WTC11 (cell line): Measurements from ENCODE around the gene CLDN9. TPM values are rescaled to one million over a fixed set of nuclear protein-coding genes. Genes with fewer than 3 reads are reported as not detected.

Experiments used
- ATAC-seq: fragments of 200-7000 bp; cut with Tn5 transposase; 2 replicates; pipeline ENCODE4 v1.10.0; 2021; ENCODE audit warnings: mild to moderate bottlenecking, moderate library complexity
- CTCF ChIA-PET: fragments of 300-600 bp; sonication (Branson Sonifier 250); formaldehyde crosslinking; loops from one replicate; lab custom pipeline; 2021; ENCODE audit warnings: antibody characterized with exemption; lab: Charles Lee
- POLR2A ChIA-PET: fragments of 350-600 bp; sonication (Branson Sonifier 250); formaldehyde crosslinking; loops from one replicate; lab custom pipeline; 2021; ENCODE audit warnings: antibody characterized with exemption; lab: Charles Lee
- DNase-seq: peaks from one replicate; pipeline ENCODE4 v3.0.0; 2021; ENCODE audit warnings: low spot score
- H3K27ac Mint-ChIP-seq: 2 replicates; pipeline ENCODE4 v1.8.0; 2021; ENCODE audit warnings: mixed read lengths
- H3K27me3 Mint-ChIP-seq: 2 replicates; pipeline ENCODE4 v1.8.0; 2021; ENCODE audit warnings: low read depth, mild to moderate bottlenecking, moderate library complexity, mixed read lengths
- H3K36me3 Mint-ChIP-seq: 2 replicates; pipeline ENCODE4 v1.8.0; 2021; ENCODE audit warnings: mixed read lengths
- H3K4me1 Mint-ChIP-seq: 2 replicates; pipeline ENCODE4 v1.8.0; 2022; ENCODE audit warnings: mixed read lengths
- H3K4me3 Mint-ChIP-seq: 2 replicates; pipeline ENCODE4 v1.8.0; 2021; ENCODE audit warnings: mild to moderate bottlenecking, moderate library complexity, mixed read lengths
- H3K9me3 Mint-ChIP-seq: 2 replicates; pipeline ENCODE4 v1.8.0; 2021; ENCODE audit warnings: mixed read lengths
- FOXK1 ChIP-seq: sonication (generic); formaldehyde crosslinking; IDR thresholded peaks from 2 replicates; pipeline ENCODE4 v1.8.0; 2022; ENCODE audit warnings: mild to moderate bottlenecking, moderate library complexity, missing genetic modification reagents
- FOXP1 ChIP-seq: sonication (generic); formaldehyde crosslinking; IDR thresholded peaks from 2 replicates; pipeline ENCODE4 v1.8.0; 2022; ENCODE audit warnings: missing genetic modification reagents, mild to moderate bottlenecking, moderate library complexity, borderline replicate concordance
- GRHL2 ChIP-seq: fragments of 250-450 bp; sonication (Bioruptor Pico); IDR thresholded peaks from 2 replicates; pipeline ENCODE4 v1.8.0; 2022; ENCODE audit warnings: mild to moderate bottlenecking, moderate library complexity; ENCODE audit not compliant: insufficient replicate concordance, severe bottlenecking
- KAT7 ChIP-seq: sonication (generic); formaldehyde crosslinking; IDR thresholded peaks from 2 replicates; pipeline ENCODE4 v1.8.1; 2023; ENCODE audit warnings: missing genetic modification reagents, mild to moderate bottlenecking, borderline replicate concordance
- MYBL2 ChIP-seq: sonication (generic); formaldehyde crosslinking; IDR thresholded peaks from 2 replicates; pipeline ENCODE4 v1.8.1; 2023; ENCODE audit warnings: mild to moderate bottlenecking, moderate library complexity, missing genetic modification reagents
- NR2C2 ChIP-seq: sonication (generic); formaldehyde crosslinking; IDR thresholded peaks from 2 replicates; pipeline ENCODE4 v1.8.0; 2022; ENCODE audit warnings: mild to moderate bottlenecking, missing genetic modification reagents
- NR3C1 ChIP-seq: sonication (generic); formaldehyde crosslinking; conservative IDR thresholded peaks from 2 replicates; pipeline ENCODE4 v1.8.1; 2023; ENCODE audit warnings: low read depth, mild to moderate bottlenecking, missing genetic modification reagents
- SMAD3 ChIP-seq: sonication (generic); formaldehyde crosslinking; IDR thresholded peaks from 2 replicates; pipeline ENCODE4 v1.8.0; 2022; ENCODE audit warnings: missing genetic modification reagents, mild to moderate bottlenecking, borderline replicate concordance
- SP1 ChIP-seq: sonication (generic); formaldehyde crosslinking; conservative IDR thresholded peaks from 2 replicates; pipeline ENCODE4 v1.8.1; 2022; ENCODE audit warnings: missing genetic modification reagents
- TEAD1 ChIP-seq: sonication (generic); formaldehyde crosslinking; IDR thresholded peaks from 2 replicates; pipeline ENCODE4 v1.8.0; 2022; ENCODE audit warnings: mild to moderate bottlenecking, missing genetic modification reagents
- ZNF396 ChIP-seq: fragments of 250-450 bp; sonication (Bioruptor Pico); IDR thresholded peaks from 2 replicates; pipeline ENCODE4 v1.8.0; 2021; ENCODE audit warnings: mild to moderate bottlenecking, moderate library complexity, borderline replicate concordance
- ZNF416 ChIP-seq: fragments of 250-450 bp; sonication (Bioruptor Pico); IDR thresholded peaks from 2 replicates; pipeline ENCODE4 v1.9.0; 2021; ENCODE audit warnings: mild to moderate bottlenecking, inconsistent platforms
- ZNF671 ChIP-seq: fragments of 250-450 bp; sonication (Bioruptor Pico); IDR thresholded peaks from 2 replicates; pipeline ENCODE4 v1.8.0; 2021; ENCODE audit warnings: mild to moderate bottlenecking
- total RNA-seq: library from RNA; stranded (reverse); gene quantifications from 3 replicates; pipeline ENCODE4 v1.2.3, GENCODE V29; 2021
- TF ChIP-seq, protein P1 (sequence below): sonication (generic); formaldehyde crosslinking; IDR thresholded peaks from 2 replicates; pipeline ENCODE4 v1.8.1; 2022; ENCODE audit warnings: low read depth, mild to moderate bottlenecking, moderate library complexity, missing genetic modification reagents, borderline replicate concordance
- TF ChIP-seq, protein P2 (sequence below): sonication (generic); formaldehyde crosslinking; IDR thresholded peaks from 2 replicates; pipeline ENCODE4 v1.8.0; 2023; ENCODE audit warnings: missing genetic modification reagents, mild to moderate bottlenecking, borderline replicate concordance
- TF ChIP-seq, protein P3 (sequence below): fragments of 200-600 bp; IDR thresholded peaks from 2 replicates; pipeline ENCODE4 v1.8.0; 2022; ENCODE audit warnings: antibody characterized with exemption
- TF ChIP-seq, protein P4 (sequence below): sonication (generic); formaldehyde crosslinking; conservative IDR thresholded peaks from 2 replicates; pipeline ENCODE4 v1.8.1; 2023; ENCODE audit warnings: mild to moderate bottlenecking, low read depth, missing genetic modification reagents, moderate library complexity
- TF ChIP-seq, protein P5 (sequence below): fragments of 250-450 bp; sonication (Bioruptor Pico); IDR thresholded peaks from 2 replicates; pipeline ENCODE4 v1.9.0; 2021; ENCODE audit warnings: mild to moderate bottlenecking
- TF ChIP-seq, protein P6 (sequence below): fragments of 250-450 bp; sonication (Bioruptor Pico); IDR thresholded peaks from 2 replicates; pipeline ENCODE4 v1.9.0; 2021; ENCODE audit warnings: mild to moderate bottlenecking

The CLDN9 gene
- total RNA-seq, 1 experiment from 2014 or later, result 0.92 TPM

DNA sequence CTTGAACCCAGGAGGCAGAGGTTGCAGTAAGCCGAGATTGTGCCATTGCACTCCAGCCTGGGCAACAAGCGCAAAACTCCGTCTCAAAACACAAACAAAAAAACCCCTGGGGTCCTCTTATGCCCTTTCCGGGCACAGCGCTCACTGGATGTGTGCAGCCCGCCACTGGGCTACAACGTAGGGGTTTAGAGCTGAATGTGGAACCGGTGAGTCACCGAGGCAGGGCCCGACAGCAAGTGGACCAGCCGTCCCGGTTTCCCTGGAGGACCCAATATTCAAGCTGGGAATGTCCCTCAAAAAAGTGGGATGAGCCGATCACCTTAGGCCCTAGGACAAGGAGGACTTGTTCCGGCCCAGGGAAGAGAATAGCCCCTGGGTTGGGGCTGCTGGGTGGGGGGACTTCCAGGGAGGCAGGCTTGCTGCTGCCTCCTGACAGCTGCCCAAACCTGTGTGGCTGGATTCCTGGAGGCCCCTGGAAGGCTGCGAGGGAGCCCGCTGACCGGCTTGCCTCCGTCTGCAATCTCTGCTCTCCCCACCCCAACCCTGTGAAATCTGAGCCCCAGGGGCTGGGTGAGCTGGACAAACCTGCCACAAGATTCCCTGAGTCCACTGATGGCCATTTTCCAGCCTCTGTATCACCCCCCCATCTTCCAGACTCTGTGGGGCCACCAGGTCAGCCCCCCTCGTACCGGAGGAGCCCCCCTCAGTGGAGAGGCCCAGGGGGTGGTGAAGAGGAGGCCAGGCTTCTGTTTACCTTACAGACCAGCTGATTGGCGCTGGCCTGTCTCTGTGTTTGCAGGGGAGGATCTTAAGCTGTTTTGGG lies 2.9 kb upstream of the CLDN9 start:
- CTCF ChIA-PET, result interaction anchor here (1.0 to 13.4 kb wide), 8 partner anchors 8 to 99 kb away, joined by 3 to 360 read pairs (median 5); partner anchors contain the start of genes CLDN6, HCFC1R1, PAQR4 and THOC6
- ATAC-seq (peak; percentile 28), DNase-seq (peak; percentile 90)
- Mint-ChIP-seq H3K4me3 (peak overlapping the region; percentile 74), H3K9me3 (no peaks in the 10 kb centered on the region), H3K36me3 (peaks cover 1% of the 10 kb centered on the region), H3K27ac (peak overlapping the region; percentile 100), H3K27me3 (peaks cover 3% of the 10 kb centered on the region; the same call in 1 of the 2 replicates), H3K4me1 (peaks cover 78% of the 10 kb centered on the region)
- POLR2A ChIA-PET, result interaction anchor here (0.6 to 13.9 kb wide), 11 partner anchors 12 to 859 kb away, joined by 3 to 502 read pairs (median 4); partner anchors contain the start of genes CLDN6, HCFC1R1, THOC6 and TNFRSF12A
- TF ChIP-seq ZNF416 (CRISPR knock-in tag) (peak; percentile 55; the same call in 1 of the 2 replicates), KAT7 (CRISPR knock-in tag) (no peak), NR3C1 (CRISPR knock-in tag) (no peak), FOXP1 (CRISPR knock-in tag) (peak; percentile 34; the same call in 1 of the 2 replicates), NR2C2 (CRISPR knock-in tag) (no peak), ZNF396 (CRISPR knock-in tag) (no peak), TEAD1 (CRISPR knock-in tag) (peak; percentile 83; the same call in 1 of the 2 replicates), FOXK1 (CRISPR knock-in tag) (peak; percentile 41; the same call in 1 of the 2 replicates), MYBL2 (CRISPR knock-in tag) (0 out of 2 replicates have a peak, but pooled peaks have one; percentile 9), GRHL2 (no peak), ZNF671 (CRISPR knock-in tag) (no peak), SMAD3 (CRISPR knock-in tag) (no peak), SP1 (CRISPR knock-in tag) (peak; percentile 73)
- TF ChIP-seq, protein P1, sequence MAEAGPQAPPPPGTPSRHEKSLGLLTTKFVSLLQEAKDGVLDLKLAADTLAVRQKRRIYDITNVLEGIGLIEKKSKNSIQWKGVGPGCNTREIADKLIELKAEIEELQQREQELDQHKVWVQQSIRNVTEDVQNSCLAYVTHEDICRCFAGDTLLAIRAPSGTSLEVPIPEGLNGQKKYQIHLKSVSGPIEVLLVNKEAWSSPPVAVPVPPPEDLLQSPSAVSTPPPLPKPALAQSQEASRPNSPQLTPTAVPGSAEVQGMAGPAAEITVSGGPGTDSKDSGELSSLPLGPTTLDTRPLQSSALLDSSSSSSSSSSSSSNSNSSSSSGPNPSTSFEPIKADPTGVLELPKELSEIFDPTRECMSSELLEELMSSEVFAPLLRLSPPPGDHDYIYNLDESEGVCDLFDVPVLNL (CRISPR knock-in tag), result no peak
- TF ChIP-seq, protein P2, sequence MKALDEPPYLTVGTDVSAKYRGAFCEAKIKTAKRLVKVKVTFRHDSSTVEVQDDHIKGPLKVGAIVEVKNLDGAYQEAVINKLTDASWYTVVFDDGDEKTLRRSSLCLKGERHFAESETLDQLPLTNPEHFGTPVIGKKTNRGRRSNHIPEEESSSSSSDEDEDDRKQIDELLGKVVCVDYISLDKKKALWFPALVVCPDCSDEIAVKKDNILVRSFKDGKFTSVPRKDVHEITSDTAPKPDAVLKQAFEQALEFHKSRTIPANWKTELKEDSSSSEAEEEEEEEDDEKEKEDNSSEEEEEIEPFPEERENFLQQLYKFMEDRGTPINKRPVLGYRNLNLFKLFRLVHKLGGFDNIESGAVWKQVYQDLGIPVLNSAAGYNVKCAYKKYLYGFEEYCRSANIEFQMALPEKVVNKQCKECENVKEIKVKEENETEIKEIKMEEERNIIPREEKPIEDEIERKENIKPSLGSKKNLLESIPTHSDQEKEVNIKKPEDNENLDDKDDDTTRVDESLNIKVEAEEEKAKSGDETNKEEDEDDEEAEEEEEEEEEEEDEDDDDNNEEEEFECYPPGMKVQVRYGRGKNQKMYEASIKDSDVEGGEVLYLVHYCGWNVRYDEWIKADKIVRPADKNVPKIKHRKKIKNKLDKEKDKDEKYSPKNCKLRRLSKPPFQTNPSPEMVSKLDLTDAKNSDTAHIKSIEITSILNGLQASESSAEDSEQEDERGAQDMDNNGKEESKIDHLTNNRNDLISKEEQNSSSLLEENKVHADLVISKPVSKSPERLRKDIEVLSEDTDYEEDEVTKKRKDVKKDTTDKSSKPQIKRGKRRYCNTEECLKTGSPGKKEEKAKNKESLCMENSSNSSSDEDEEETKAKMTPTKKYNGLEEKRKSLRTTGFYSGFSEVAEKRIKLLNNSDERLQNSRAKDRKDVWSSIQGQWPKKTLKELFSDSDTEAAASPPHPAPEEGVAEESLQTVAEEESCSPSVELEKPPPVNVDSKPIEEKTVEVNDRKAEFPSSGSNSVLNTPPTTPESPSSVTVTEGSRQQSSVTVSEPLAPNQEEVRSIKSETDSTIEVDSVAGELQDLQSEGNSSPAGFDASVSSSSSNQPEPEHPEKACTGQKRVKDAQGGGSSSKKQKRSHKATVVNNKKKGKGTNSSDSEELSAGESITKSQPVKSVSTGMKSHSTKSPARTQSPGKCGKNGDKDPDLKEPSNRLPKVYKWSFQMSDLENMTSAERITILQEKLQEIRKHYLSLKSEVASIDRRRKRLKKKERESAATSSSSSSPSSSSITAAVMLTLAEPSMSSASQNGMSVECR (CRISPR knock-in tag), result no peak
- TF ChIP-seq, protein P3, sequence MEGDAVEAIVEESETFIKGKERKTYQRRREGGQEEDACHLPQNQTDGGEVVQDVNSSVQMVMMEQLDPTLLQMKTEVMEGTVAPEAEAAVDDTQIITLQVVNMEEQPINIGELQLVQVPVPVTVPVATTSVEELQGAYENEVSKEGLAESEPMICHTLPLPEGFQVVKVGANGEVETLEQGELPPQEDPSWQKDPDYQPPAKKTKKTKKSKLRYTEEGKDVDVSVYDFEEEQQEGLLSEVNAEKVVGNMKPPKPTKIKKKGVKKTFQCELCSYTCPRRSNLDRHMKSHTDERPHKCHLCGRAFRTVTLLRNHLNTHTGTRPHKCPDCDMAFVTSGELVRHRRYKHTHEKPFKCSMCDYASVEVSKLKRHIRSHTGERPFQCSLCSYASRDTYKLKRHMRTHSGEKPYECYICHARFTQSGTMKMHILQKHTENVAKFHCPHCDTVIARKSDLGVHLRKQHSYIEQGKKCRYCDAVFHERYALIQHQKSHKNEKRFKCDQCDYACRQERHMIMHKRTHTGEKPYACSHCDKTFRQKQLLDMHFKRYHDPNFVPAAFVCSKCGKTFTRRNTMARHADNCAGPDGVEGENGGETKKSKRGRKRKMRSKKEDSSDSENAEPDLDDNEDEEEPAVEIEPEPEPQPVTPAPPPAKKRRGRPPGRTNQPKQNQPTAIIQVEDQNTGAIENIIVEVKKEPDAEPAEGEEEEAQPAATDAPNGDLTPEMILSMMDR, result no peak
- TF ChIP-seq, protein P4, sequence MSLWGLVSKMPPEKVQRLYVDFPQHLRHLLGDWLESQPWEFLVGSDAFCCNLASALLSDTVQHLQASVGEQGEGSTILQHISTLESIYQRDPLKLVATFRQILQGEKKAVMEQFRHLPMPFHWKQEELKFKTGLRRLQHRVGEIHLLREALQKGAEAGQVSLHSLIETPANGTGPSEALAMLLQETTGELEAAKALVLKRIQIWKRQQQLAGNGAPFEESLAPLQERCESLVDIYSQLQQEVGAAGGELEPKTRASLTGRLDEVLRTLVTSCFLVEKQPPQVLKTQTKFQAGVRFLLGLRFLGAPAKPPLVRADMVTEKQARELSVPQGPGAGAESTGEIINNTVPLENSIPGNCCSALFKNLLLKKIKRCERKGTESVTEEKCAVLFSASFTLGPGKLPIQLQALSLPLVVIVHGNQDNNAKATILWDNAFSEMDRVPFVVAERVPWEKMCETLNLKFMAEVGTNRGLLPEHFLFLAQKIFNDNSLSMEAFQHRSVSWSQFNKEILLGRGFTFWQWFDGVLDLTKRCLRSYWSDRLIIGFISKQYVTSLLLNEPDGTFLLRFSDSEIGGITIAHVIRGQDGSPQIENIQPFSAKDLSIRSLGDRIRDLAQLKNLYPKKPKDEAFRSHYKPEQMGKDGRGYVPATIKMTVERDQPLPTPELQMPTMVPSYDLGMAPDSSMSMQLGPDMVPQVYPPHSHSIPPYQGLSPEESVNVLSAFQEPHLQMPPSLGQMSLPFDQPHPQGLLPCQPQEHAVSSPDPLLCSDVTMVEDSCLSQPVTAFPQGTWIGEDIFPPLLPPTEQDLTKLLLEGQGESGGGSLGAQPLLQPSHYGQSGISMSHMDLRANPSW, result no peak
- TF ChIP-seq, protein P5, sequence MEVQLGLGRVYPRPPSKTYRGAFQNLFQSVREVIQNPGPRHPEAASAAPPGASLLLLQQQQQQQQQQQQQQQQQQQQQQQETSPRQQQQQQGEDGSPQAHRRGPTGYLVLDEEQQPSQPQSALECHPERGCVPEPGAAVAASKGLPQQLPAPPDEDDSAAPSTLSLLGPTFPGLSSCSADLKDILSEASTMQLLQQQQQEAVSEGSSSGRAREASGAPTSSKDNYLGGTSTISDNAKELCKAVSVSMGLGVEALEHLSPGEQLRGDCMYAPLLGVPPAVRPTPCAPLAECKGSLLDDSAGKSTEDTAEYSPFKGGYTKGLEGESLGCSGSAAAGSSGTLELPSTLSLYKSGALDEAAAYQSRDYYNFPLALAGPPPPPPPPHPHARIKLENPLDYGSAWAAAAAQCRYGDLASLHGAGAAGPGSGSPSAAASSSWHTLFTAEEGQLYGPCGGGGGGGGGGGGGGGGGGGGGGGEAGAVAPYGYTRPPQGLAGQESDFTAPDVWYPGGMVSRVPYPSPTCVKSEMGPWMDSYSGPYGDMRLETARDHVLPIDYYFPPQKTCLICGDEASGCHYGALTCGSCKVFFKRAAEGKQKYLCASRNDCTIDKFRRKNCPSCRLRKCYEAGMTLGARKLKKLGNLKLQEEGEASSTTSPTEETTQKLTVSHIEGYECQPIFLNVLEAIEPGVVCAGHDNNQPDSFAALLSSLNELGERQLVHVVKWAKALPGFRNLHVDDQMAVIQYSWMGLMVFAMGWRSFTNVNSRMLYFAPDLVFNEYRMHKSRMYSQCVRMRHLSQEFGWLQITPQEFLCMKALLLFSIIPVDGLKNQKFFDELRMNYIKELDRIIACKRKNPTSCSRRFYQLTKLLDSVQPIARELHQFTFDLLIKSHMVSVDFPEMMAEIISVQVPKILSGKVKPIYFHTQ (CRISPR knock-in tag), result no peak
- TF ChIP-seq, protein P6, sequence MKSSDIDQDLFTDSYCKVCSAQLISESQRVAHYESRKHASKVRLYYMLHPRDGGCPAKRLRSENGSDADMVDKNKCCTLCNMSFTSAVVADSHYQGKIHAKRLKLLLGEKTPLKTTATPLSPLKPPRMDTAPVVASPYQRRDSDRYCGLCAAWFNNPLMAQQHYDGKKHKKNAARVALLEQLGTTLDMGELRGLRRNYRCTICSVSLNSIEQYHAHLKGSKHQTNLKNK (CRISPR knock-in tag), result no peak
